Measurements from ENCODE around the gene RAD23A. TPM values are rescaled to one million over a fixed set of nuclear protein-coding genes. Genes with fewer than 3 reads are reported as not detected.

The RAD23A gene
- total and polyA plus RNA-seq, 9 of the 15 experiments (the other 6 are each of a cell fraction or from before 2014, with no cell fraction given): 9.5 to 181 (median 101) TPM

DNA sequence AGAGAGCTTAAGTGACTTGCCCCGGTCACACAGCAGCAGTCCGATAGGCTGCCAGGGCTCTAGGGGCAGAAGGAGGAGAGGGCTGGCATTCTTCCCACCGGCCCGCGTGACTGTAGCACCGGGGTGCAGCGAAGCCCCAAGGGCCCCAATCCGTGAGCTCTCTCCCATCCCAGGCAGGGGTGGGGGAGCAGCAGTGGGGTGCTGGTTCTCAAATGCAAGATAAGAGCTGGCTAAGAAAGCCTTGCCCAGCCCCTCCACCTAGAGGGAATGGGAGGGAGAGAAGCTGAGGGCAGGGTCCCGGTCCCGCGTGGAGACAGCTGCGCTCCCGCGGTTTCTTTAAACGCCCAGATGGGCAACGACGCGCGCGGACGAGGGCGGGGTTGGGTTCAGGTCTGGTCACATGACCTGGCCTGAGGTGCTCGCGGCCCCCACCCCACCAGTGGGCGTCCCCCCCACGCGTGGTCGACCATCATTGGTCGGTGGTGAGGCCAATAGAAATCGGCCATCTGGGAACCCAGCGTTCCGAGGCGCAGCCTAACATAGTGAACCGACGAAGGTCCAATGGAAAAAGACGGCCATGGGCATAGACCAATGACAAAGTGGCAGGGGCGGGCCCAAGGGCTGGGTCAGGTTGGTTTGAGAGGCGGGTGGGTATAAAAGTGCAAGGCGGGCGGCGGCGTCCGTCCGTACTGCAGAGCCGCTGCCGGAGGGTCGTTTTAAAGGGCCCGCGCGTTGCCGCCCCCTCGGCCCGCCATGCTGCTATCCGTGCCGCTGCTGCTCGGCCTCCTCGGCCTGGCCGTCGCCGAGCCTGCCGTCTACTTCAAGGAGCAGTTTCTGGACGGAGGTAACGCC is 7.5 kb upstream of the RAD23A start, which contains the start of gene CALR (continued):
- peak; percentile 95 for TF ChIP-seq USF2 (CRISPR knock-in tag; IDR thresholded peaks at IDR 0.05)
- peak; percentile 38 for TF ChIP-seq PHF20 (IDR thresholded peaks at IDR 0.05; ENCODE audit: partially characterized antibody)
- no peak for TF ChIP-seq SAFB2 (IDR thresholded peaks at IDR 0.05; ENCODE audit: borderline replicate concordance, low read depth, low read length, severe bottlenecking)
- TF ChIP-seq, protein P1, sequence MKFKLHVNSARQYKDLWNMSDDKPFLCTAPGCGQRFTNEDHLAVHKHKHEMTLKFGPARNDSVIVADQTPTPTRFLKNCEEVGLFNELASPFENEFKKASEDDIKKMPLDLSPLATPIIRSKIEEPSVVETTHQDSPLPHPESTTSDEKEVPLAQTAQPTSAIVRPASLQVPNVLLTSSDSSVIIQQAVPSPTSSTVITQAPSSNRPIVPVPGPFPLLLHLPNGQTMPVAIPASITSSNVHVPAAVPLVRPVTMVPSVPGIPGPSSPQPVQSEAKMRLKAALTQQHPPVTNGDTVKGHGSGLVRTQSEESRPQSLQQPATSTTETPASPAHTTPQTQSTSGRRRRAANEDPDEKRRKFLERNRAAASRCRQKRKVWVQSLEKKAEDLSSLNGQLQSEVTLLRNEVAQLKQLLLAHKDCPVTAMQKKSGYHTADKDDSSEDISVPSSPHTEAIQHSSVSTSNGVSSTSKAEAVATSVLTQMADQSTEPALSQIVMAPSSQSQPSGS (CRISPR knock-in tag; IDR thresholded peaks at IDR 0.05): no peak
- no peak for TF ChIP-seq PYGO2 (tag; IDR thresholded peaks at IDR 0.05)
- TF ChIP-seq ZNF184 (CRISPR knock-in tag; IDR thresholded peaks at IDR 0.05): no peak
- 0 out of 2 replicates have a peak, but pooled peaks have one; percentile 20 for TF ChIP-seq CBFA2T3 (IDR thresholded peaks at IDR 0.05)
- TF ChIP-seq HDAC2 (IDR thresholded peaks at IDR 0.05): peak; percentile 99
- TF ChIP-seq, protein P2, sequence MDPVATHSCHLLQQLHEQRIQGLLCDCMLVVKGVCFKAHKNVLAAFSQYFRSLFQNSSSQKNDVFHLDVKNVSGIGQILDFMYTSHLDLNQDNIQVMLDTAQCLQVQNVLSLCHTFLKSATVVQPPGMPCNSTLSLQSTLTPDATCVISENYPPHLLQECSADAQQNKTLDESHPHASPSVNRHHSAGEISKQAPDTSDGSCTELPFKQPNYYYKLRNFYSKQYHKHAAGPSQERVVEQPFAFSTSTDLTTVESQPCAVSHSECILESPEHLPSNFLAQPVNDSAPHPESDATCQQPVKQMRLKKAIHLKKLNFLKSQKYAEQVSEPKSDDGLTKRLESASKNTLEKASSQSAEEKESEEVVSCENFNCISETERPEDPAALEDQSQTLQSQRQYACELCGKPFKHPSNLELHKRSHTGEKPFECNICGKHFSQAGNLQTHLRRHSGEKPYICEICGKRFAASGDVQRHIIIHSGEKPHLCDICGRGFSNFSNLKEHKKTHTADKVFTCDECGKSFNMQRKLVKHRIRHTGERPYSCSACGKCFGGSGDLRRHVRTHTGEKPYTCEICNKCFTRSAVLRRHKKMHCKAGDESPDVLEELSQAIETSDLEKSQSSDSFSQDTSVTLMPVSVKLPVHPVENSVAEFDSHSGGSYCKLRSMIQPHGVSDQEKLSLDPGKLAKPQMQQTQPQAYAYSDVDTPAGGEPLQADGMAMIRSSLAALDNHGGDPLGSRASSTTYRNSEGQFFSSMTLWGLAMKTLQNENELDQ (CRISPR knock-in tag; IDR thresholded peaks at IDR 0.05; ENCODE audit: borderline replicate concordance): no peak
- TF ChIP-seq NUFIP1 (IDR thresholded peaks at IDR 0.05; ENCODE audit: partially characterized antibody): no peak
- TF ChIP-seq KDM4B (IDR thresholded peaks at IDR 0.05; ENCODE audit: borderline replicate concordance in 2 of 2, low read depth in 1 of 2): no peak
- no peak for TF ChIP-seq RERE (CRISPR knock-in tag; IDR thresholded peaks at IDR 0.05; ENCODE audit: borderline replicate concordance)
- TF ChIP-seq, protein P3, sequence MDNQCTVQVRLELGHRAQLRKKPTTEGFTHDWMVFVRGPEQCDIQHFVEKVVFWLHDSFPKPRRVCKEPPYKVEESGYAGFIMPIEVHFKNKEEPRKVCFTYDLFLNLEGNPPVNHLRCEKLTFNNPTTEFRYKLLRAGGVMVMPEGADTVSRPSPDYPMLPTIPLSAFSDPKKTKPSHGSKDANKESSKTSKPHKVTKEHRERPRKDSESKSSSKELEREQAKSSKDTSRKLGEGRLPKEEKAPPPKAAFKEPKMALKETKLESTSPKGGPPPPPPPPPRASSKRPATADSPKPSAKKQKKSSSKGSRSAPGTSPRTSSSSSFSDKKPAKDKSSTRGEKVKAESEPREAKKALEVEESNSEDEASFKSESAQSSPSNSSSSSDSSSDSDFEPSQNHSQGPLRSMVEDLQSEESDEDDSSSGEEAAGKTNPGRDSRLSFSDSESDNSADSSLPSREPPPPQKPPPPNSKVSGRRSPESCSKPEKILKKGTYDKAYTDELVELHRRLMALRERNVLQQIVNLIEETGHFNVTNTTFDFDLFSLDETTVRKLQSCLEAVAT (IDR thresholded peaks at IDR 0.05): 0 out of 4 replicates have a peak, but pooled peaks of 1 of the 2 experiments have one; percentile 9

Measured in K562 (cell line).